IPS DF 4.7 (cell line): ENCODE data around the gene HIBADH.
"Not testable (repeated sequence)": the region's sequence is repeated elsewhere in the genome, so short reads cannot be mapped to it uniquely, and the experiment has no call there.

Experiments
- DNase-seq: peaks from one replicate; pipeline ENCODE4 v3.0.0-alpha.2; 2013; ENCODE audit warnings: low spot score; ENCODE audit errors: extremely low read depth

HIBADH gene

GRCh38 chr7:27510541-27510940 lies 152.1 kb downstream of the HIBADH start:
- no peak for DNase-seq

GRCh38 chr7:27501879-27502278 lies 160.8 kb downstream of the HIBADH start:
- not testable (repeated sequence) for DNase-seq

DNA sequence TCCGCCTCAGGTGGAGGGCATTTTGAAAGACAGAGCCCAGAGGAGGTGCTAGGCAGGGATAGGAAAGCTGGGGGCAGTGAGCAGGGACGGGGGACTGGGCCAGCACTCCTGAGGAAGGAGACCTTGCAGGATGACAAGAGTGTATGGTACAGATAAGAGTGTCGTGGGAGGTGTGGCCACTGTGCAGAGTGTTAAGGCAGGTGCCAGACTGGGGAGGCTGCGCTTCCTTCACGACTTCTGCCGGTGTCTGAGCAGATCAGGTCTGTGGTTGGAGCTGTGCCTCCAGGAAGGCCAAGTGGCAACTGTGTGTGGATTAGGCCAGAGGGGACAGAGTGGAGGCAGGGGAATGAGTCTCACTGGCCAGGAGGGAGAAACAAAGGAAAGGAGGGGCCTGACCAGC lies 161.7 kb downstream of the HIBADH start:
- DNase-seq, result no peak

DNA sequence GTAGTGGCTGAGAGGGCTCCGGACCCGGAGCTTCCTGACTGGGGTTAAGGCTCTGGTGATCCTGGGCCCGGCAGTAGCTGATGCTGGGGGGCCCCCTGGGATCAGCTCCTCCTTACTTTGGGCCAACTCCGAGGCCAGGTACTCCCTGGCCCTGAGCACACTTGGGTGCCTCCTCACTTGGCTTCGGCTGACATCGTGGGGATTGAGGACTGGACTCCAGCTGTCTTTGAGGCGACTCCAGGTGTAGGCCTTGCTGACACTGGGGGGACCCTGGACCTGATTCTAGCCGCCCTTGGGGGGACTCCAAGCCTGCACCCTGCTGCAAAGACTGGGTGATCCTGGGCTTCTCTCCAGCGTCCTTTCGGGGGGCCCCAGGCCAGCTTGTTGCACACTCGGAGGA lies 170.5 kb downstream of the HIBADH start:
- no peak for DNase-seq

DNA sequence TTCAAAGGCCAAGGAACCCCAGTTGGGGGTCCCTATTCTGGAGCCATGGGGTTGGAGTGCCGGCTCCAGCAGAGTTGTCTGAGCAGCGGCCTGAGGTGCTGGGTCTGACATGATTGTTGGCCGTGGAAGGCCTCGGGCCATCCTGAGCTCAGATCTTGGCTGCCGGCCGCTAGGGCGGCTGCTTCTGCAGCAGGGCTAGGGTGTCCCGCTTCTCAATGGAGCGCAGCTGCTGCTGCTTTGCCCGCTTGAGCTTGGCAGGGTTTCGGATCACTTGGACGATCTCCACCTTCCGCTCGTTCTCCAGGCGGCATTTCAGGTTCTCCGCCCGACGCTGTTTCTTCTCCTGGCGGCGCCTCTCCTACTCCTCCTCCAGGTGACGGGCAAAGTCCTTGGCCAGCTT lies 171.1 kb downstream of the HIBADH start:
- no peak for DNase-seq

DNA sequence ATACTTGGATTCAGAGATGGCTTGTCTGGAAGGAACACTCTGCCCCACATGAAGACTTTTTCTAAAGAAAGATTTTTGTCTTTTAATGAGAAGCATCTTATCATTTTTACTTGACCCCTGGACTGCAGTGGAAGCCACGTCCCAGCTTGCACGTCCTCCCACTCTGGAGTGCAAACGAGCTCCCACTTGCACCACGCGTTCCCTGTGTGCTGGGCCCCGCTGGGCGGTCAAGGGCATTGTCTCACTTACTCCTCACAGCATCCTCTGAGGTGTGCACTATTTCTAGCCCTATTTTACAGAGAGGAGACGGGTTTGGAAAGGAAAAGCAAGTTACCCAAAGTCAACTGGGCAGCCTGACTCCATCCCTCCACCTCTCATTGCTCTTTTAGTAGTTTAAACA lies 175.2 kb downstream of the HIBADH start:
- DNase-seq, result no peak

DNA sequence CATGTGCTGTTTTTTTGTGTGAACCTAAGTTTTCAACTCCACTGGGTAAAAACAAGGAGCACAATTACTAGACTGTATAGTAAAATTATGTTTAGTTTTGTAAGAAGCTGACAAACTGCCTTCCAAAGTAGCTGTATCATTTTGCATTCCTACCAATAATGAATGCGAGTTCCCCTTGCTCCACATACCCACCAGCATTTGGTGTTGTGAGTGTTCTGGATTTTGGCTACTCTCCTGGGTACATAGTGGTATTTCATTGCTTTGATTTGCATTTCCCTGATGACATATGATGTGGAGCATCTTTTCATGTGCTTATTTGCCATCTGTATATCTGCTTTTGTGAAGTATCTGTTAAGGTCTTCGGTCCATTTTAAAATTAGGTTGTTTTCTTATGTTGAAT lies 178.2 kb downstream of the HIBADH start:
- no peak for DNase-seq

- no peak for DNase-seq
Measured at GRCh38 chr7:27482219-27482618, 180.5 kb downstream of the HIBADH start.

GRCh38 chr7:27478556-27478955 lies 184.1 kb downstream of the HIBADH start:
- no peak for DNase-seq

- DNase-seq, result no peak
Measured at GRCh38 chr7:27478084-27478483, 184.6 kb downstream of the HIBADH start.

- no peak for DNase-seq
Measured at GRCh38 chr7:27476493-27476892, 186.2 kb downstream of the HIBADH start.
